RWPE1 (cell line): ENCODE measurements around the gene ZNF532.

Source experiments
- CTCF ChIA-PET: fragments of 350-600 bp; sonication (Branson Sonifier 250); formaldehyde crosslinking; extraction: SDS; loops from one replicate; lab custom pipeline; 2021; lab: Yijun Ruan, JAX
- POLR2A ChIA-PET: fragments of 400-600 bp; formaldehyde crosslinking; extraction: SDS; loops from one replicate; lab custom pipeline; 2020; ENCODE audit warnings: antibody characterized with exemption; ENCODE audit not compliant: low non-redundant PET; lab: Yijun Ruan, JAX
- DNase-seq: peaks from one replicate; pipeline ENCODE4 v3.0.0; 2012; ENCODE audit warnings: low spot score
- H3K27ac ChIP-seq: fragments of 450-650 bp; 2 replicates; pipeline ENCODE4 v1.5.1; 2017
- CTCF ChIP-seq: fragments of 450-650 bp; conservative IDR thresholded peaks from 2 replicates; pipeline ENCODE4 v1.5.1; 2017; ENCODE audit warnings: low read depth, mild to moderate bottlenecking

Gene ZNF532

GRCh38 chr18:59026831-59027410, 162.2 kb downstream of the ZNF532 start:
- TF ChIP-seq CTCF: no peak
- ChIA-PET POLR2A (no interaction called here), CTCF (interaction anchor here (0.5 kb wide), 1 partner anchor 427 kb away, joined by 3 read pairs; no protein-coding TSS in a partner anchor)
- DNase-seq: no peak
- H3K27ac ChIP-seq: no peak overlapping the region

- POLR2A ChIA-PET: no interaction called here
- H3K27ac ChIP-seq: no peak overlapping the region
- CTCF ChIA-PET: no interaction called here
Observed at GRCh38 chr18:59029663-59030429, 165.2 kb downstream of the ZNF532 start.

GRCh38 chr18:59032308-59032707, 167.6 kb downstream of the ZNF532 start:
- no peak overlapping the region for H3K27ac ChIP-seq
- no peak for TF ChIP-seq CTCF
- POLR2A ChIA-PET: no interaction called here
- CTCF ChIA-PET: no interaction called here
- no peak for DNase-seq

More at GRCh38 chr18:59029663-59030429, 165.2 kb downstream of the ZNF532 start:
- no peak for DNase-seq
- no peak for TF ChIP-seq CTCF

GRCh38 chr18:59033359-59033758, 168.7 kb downstream of the ZNF532 start:
- no peak for TF ChIP-seq CTCF
- DNase-seq: no peak
- no peak overlapping the region for H3K27ac ChIP-seq
- ChIA-PET CTCF (no interaction called here), POLR2A (no interaction called here)

GRCh38 chr18:59033974-59034373, 169.3 kb downstream of the ZNF532 start:
- POLR2A ChIA-PET: no interaction called here
- no peak for DNase-seq
- CTCF ChIA-PET: interaction anchor here (0.6 kb wide), 1 partner anchor 124 kb away, joined by 3 read pairs; no protein-coding TSS in a partner anchor
- TF ChIP-seq CTCF: no peak
- no peak overlapping the region for H3K27ac ChIP-seq

GRCh38 chr18:59035591-59035990, 170.9 kb downstream of the ZNF532 start:
- no peak for TF ChIP-seq CTCF
- ChIA-PET CTCF (no interaction called here), POLR2A (no interaction called here)
- H3K27ac ChIP-seq: no peak overlapping the region
- no peak for DNase-seq
